Activated CD8-positive, alpha-beta memory T cell treated with anti-CD3 and anti-CD28 coated beads for 1 hour (primary cell): ENCODE measurements around the gene APBA2.

ENCODE experiments used
- DNase-seq, 2 donors: peaks; one replicate each; pipeline ENCODE4 v3.0.0-alpha.2; 2020; ENCODE audit warnings: low read depth in 1 of 2; ENCODE audit errors: extremely low read depth in 1 of 2

APBA2 gene

GRCh38 chr15:28933710-28934445 lies 48.1 kb downstream of the APBA2 start:
- no peak for DNase-seq

GRCh38 chr15:28934645-28935044 lies 48.9 kb downstream of the APBA2 start:
- DNase-seq = no peak

DNA sequence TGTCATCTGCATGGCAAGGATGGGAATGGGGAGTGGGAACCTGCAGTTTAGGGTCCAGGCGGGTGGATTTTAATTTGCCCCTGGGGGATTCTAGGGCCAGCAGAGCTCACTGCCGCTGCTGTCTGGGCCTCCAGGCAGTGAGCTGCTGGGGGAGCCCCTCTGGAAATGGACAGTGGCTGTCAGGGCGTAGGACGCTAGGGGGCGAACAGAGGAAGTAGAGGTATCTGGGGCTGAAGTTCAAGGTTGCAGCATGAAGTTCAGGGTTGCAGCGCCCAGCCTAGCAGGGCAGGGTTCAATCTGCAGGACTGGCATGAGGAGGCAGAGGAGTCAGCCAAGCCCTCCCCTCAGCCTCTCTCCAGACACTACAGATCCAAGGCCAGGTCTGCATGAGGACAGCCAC lies 49.5 kb downstream of the APBA2 start:
- DNase-seq = peak in 1 of 2 donors; percentile 42

DNA sequence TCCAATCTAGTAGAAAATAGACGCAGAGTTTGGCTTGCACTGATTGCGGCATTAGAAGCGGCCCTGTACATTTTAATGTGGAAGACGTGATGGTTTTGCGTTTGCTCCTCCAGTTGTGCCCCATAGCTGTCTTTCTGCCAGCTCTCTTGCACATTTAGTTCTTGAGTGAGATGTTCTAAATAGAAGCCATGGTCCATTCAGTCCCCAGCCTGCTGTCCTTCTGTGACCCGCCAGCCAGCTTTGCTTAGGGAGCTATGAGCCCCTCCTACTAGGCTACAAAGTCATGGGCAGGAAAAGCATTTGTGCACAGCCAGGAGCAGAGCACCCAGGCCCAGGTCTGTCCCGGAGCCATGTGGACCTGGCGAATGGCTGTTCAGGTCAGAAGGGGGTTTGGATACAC lies 50.3 kb downstream of the APBA2 start:
- DNase-seq = no peak

- no peak for DNase-seq
These were observed 50.7 kb downstream of the APBA2 start for GRCh38 chr15:28936481-28936881.

GRCh38 chr15:28937271-28937670 lies 51.5 kb downstream of the APBA2 start:
- DNase-seq = no peak

GRCh38 chr15:28942046-28942445 lies 56.3 kb downstream of the APBA2 start:
- peak in 1 of 2 donors; percentile 24 for DNase-seq

GRCh38 chr15:28942571-28942970 lies 56.8 kb downstream of the APBA2 start:
- DNase-seq = no peak

GRCh38 chr15:28943146-28943545 lies 57.4 kb downstream of the APBA2 start:
- no peak for DNase-seq

DNA sequence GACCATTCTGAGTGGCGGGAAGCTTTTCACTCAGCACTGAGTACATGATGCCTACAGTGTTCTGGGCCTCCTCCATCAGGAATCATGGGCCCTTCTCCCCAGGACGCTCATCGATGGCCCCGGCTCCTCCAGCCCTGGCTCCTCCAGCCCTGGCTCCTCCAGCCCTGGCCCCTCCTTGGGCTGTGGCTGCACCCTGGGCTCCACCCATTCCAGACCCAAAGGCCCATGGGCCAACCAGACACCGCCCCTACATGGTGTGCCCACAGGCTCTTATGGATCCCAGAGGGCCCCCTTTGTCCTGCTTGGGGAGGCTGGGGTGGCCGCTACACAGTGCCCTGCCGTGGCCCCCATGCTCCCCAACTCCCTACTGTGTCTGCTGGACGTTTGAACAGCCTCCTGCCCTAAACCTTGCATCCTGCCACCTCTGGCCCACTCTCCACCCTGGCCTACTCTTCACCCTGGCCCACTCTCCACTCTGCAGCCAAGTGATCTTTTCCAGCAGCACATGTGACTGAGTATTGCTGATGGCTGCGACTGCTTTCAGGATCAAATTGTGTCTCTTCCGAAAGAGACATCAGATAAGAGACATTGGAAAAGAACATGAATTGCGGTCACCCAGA lies 57.9 kb downstream of the APBA2 start:
- DNase-seq = no peak

- no peak for DNase-seq
These were observed 58.5 kb downstream of the APBA2 start for GRCh38 chr15:28944286-28944685.

- no peak for DNase-seq
These were observed 59.0 kb downstream of the APBA2 start for GRCh38 chr15:28944696-28945300.

DNA sequence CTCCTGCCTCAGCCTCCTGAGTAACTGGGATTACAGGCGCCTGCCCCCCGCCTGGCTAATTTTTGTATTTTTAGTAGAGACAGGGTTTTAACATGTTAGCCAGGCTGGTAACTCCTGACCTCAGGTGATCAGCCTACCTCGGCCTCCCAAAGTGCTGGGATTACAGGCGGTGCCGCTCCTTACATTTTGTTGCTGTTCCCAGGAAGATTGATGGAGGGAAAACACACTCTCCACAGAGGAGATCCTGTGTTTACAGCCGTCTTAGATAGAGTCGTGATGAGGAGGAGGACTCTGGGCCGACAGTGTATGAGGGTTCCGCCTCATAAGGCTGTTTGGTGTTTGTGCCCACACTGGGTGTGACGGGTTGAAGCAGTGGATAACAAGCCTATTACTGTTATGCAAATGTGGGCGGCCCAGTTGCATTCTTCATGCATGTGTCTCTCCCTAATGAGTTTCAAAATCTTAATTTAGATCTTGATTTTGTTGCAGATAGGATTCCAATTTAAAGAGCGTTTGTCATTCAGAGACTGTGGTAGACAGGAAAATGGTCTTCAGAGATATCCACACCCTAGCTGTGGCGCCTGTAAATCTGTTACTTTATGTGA lies 60.0 kb downstream of the APBA2 start:
- DNase-seq = no peak

DNA sequence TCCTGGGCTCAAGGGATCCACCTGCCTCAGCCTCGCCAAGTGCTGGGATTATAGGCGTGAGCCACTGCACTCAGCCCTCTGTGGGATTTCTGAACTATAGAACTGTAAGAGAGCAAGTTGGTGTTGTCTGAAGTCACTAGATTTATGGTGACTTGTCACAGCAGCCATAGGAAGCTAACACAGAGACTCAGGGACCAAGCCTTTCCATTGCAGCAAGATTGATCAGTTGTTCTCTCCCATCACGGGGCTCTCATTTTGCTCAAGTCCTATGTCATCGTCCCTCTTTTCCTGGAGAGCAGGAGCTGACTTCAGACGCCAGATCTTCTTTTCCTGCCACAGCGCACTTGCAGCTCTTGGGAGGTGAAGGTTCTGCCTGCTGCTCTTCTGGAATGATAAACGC lies 61.0 kb downstream of the APBA2 start:
- DNase-seq = no peak

GRCh38 chr15:28947221-28947674 lies 61.5 kb downstream of the APBA2 start:
- DNase-seq = no peak

- DNase-seq = no peak
These were observed 62.3 kb downstream of the APBA2 start for GRCh38 chr15:28948036-28948435.

DNA sequence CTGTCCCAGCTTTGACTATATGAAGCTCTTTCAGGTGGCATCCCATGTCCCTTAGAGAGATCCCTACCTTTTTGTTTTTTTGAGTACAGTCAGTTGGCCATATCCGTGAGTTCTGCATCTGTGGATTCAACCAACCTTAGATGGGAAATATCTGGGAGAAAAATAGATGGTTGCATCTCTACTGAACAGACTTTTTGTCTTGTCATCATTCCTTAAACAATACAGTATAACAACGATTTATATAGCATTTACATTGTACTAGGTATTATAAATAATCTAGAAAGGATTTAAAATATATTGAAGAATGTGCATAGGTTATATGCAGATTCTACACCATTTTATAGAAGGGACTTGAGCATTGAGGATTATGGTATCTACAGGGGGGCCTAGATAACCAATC lies 65.1 kb downstream of the APBA2 start:
- DNase-seq = no peak

DNA sequence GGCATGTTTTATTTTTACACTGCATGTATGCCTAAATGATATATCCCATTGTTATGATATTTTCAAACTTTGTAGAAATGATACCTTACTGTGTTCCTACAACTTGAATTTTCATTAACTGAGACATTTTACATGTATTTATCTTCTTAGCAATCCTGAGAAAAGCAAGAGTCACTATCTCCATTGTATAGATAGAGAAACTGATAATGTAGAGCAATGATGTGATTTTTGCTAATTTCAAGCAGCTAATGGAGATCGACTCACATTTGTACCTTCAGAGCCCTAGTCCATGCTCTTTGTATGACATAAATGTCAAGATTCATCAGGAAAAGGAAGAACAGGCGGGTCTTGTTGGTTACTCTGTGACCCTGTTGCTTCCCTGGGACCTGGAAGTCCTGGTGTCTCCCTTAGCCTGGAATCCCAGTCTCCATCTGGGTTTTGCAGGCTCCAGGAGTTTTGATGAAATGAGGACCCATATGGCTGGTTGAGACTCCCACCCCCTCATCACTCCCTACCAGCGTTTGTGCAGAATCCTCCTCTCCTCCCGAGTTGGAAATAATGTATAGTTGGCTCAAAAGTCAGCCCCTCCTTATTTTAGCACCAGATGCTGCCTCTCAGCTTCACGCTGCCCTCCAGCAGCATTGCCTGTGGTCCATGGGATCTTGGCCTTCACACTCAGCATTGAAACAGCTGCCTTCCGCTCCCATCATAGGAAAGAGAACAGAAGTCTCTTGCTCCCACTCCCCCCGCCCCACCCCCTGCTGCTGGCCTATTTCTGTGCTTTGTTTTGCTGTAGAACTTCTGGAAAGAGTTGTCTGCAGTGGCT lies 67.1 kb downstream of the APBA2 start:
- DNase-seq = no peak

DNA sequence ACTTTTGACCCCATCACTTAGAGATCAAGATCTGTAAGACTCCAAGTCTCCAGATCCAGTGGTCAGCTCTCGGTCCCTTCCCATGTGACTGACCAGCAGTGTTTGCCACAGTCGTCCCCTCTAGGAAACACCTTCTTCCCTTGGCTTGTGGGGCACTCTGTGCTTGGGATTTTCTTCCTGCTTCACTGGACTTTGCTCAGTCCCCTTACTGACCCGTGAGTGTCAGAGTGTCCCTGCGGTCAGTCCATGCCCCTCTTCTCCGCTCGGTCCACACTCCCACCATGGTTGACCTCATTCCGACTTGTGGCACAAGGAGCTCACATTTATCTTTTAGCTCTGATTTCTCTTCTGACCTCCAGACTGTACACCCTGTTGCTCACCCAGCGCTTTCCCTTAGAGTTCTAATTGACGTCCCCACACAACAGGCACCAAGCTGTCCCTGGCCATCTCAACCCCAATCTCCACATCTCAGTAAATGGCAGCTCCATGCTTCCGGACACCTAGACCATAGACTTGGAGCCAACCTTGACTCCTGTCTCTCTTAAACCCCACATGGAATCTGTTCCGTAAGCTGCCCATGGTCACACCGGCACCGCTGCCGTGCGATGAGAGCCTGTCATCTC lies 67.9 kb downstream of the APBA2 start:
- DNase-seq = no peak

- DNase-seq = no peak
These were observed 68.8 kb downstream of the APBA2 start for GRCh38 chr15:28954466-28955159.
